Measurements from ENCODE around the gene CTNNA1.

Gene CTNNA1

DNA sequence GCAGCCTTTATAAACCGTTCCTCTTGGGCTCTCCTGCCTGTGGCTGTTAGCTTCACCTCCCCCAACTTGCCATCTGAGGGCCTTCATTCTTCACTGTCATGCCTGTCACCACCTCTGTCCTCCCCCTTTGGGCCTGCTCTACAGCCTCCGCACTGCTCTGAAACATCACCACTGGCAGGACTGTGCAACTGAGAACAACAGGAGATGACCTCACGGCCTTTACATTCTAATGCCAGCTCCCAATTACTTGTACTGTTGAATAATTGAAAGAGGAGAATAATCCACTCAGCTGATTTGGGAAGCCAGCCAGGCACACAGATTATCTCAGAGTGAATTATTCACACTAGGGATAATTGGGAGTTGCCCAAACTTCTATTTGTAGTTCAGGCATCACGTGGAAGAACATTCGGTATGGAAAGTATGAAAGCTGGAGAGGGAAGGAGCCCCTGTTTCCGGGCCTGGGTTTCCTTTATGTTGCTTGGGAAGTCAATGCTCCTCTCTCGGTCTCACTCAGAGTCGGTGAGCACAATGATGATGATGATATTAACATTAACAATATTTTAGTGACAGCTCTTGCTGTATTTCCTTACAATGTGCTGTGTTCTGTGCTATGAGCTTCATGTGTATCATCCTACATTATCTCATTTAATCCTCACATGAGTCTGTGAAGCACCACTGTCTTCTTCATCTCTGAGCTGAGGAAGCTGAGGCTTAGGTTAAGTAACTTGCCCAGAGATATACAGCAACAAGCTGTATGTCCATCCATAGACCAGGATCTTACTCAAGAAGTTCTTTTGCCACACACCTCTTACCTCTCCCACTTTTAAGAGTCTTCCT lies 221.2 kb downstream of the CTNNA1 start:
- FAIRE-seq = no peak

DNA sequence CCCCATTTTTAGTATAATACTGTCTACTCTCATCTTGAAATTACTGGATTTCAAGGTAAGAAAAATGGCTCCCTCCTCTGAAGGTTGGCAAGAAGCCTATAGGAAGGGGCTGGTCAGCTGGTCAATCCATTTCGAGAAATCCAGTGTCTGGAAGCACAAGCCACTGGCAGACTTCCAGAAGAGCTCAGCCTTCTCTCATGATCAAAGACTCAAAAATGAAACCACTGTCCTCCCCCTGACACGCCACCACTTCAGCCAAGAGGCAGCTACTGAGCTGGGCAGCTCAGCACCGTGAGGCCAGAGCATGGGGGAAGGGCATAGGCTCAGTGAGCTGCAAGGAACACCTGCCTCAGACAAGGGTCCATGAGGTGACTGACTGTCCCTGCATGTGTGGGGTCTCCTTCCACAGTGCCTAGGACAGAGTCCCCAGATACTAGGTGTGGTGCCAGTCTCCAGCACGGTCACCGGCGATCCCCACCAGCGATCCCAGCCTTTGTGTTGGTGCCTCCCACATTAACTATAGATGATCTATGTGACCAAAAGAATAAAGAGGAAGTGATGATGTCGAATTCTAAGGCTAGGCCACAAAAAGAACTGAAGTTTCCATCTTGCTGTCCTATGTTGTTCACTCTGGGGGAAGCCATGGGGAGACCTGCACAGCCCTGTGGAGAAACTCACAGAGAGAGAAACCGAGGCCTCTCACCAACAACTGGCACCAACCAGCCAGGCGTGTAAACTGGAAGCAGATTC lies 222.0 kb downstream of the CTNNA1 start:
- FAIRE-seq = no peak

DNA sequence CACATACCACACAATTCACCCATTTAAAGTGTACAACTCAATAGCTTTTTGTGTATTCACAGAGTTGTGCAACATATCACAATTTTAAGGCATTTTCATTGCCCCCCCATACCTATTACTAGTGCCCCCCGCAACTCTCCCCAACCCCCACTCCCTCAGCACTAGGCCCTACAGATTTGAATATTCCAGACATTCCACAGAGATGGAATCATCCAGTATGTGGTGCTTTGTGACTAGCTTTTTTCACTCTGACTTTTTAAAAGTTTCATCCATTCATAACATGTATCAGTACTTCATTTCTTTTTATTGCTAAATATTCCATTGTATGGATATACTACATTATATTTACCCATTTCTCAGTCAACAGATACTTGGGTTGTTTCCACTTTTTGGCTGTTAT lies 224.9 kb downstream of the CTNNA1 start:
- no peak for FAIRE-seq

DNA sequence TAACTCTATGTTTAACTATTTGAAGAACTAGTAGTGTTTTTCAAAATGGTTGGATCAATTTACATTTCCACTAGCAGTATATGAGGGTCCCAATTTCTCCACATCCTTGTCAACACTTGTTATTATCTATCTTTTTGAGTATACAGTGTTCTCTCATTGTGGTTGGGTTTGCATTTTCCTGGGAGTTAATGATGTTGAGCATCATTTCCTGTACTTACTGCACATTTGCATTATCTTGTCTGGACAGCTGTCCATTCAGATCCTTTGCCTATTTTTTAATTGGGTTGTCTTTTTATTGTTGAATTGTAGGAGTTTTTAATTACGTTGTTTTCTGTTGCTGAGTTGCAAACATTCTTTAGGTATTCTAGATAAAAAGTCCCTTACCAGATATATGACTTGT lies 225.4 kb downstream of the CTNNA1 start:
- FAIRE-seq = no peak

DNA sequence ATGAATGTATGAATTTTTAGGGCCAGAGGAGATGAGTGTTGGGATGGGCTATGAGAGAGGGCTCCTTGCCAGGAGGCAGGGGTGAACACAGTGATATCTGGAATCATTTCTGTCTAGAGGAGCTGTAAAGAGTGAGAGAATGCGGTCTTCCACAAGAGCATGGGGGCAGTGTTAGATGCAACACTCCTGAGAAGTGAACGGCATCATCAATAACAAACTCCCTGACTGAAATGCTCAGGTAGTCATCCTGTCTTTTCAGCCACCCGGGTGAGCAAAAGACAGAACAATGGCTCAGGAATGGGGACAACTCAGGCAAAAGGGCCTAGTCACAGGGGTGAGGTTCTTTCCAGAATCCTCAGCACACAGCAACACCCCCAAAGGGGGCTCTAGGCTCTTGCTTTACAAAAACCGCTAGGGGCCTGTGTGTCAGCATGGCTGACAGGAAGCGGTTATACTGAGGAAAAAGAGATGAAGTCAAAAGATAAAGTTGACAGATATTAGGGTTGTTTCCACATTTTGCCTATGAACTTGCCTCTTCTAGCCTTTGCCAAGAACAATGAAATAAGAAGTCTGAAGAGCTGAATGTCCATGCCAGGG lies 226.6 kb downstream of the CTNNA1 start:
- FAIRE-seq = no peak

DNA sequence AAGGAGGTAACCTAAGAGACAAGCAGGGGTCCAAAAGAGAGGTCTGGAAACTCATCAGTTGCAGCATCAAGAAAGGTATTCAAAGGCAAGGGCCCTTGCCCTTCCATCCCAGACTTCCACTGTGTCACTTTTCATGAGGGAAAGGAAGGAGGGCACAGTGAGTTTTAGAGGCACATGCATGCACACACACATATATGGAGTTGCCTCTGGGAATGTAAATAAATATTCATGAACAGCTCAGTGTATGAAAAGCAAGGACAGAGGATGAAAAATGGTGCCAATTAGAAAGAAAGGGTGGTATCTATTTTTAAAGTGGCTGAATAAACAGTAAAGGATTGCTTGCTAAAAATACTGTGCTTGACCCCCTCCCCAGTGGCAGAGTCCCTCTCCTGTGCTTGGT lies 227.2 kb downstream of the CTNNA1 start:
- FAIRE-seq = no peak

GRCh38 chr5:138981131-138981530 lies 227.9 kb downstream of the CTNNA1 start:
- no peak for FAIRE-seq

DNA sequence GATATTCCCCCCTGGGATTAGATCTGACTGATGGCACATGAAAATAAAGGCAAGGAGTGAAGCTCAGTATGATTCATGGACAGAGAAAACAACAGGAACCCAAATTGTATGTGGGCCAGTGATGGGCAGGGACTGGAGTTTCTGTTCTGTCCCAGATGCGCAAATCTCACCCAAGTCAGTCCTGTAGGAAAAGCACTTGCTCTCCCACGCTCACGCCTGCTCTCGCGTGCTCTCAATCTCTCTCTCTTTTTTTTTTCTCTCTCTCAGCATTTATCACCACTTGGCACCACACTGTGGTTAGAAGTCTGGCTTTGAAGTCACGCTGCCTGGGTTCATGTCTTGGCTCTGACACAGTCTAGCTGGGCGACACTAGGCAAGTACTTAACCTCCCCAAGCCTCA lies 228.4 kb downstream of the CTNNA1 start:
- FAIRE-seq = no peak

DNA sequence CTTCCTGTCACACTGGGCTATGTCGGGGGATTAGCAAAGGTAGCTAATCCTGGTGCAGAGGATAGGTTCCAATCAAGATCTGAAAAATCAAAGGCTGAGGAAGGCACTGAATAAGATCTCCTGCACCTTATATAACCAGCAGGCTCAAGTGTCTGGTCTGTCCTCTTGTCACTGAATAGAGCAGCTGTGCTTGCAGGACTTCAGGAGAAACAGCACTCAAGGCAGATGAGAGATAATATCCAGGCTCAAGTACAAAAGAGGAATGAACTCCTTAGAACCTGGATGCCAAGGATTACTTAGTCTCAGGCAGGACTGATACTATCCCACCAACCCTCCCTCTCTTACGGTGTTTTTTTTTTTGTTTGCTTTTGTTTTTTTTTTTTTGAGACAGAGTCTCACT lies 230.8 kb downstream of the CTNNA1 start:
- FAIRE-seq = no peak

Measured in A204.1 (cell line).